A673 (cell line): ENCODE results near the gene XPO5. TPM values are rescaled to one million over a fixed set of nuclear protein-coding genes. Genes with fewer than 3 reads are reported as not detected.

Experiments used
- BruUV-seq: library from RNA; stranded (reverse); fragments of 400-500 nt; replicated peaks from 2 replicates; lab custom pipeline; 2021; lab: Mats Ljungman, UMichigan
- CTCF ChIA-PET: fragments of 300-600 bp; sonication (Branson Sonifier 250); formaldehyde crosslinking; loops from one replicate; lab custom pipeline; 2022; ENCODE audit warnings: antibody characterized with exemption; lab: Charles Lee
- POLR2A ChIA-PET: fragments of 300-600 bp; sonication (Branson Sonifier 250); formaldehyde crosslinking; loops from one replicate; lab custom pipeline; 2022; ENCODE audit warnings: antibody characterized with exemption; ENCODE audit not compliant: low non-redundant PET; lab: Charles Lee
- DNase-seq: peaks from one replicate; pipeline ENCODE4 v3.0.0-alpha.2; 2015; ENCODE audit warnings: low spot score
- H3K27ac ChIP-seq: fragments of 200-600 bp; sonication (generic); 2 replicates; pipeline ENCODE4 v1.5.1; 2016; ENCODE audit warnings: mixed run types, low read depth, mild to moderate bottlenecking, mixed read lengths, antibody characterized with exemption, low read length; ENCODE audit not compliant: poor library complexity, severe bottlenecking
- H3K27me3 ChIP-seq: fragments of 200-600 bp; sonication (generic); replicated peaks from 2 replicates; pipeline ENCODE4 v1.6.1; 2017; ENCODE audit warnings: mixed run types, low read depth, mild to moderate bottlenecking, mixed read lengths, antibody characterized with exemption, low read length; ENCODE audit not compliant: insufficient read depth, poor library complexity
- H3K36me3 ChIP-seq: fragments of 200-600 bp; sonication (generic); 2 replicates; pipeline ENCODE4 v1.6.1; 2016; ENCODE audit warnings: mixed run types, mild to moderate bottlenecking, mixed read lengths, antibody characterized with exemption, low read length; ENCODE audit not compliant: insufficient read depth, poor library complexity, severe bottlenecking
- H3K4me1 ChIP-seq: fragments of 200-600 bp; sonication (generic); 2 replicates; pipeline ENCODE4 v1.6.1; 2017; ENCODE audit warnings: mixed run types, mild to moderate bottlenecking, mixed read lengths, antibody characterized with exemption, low read length; ENCODE audit not compliant: insufficient read depth, poor library complexity, severe bottlenecking
- H3K4me3 ChIP-seq: fragments of 200-600 bp; sonication (generic); 2 replicates; pipeline ENCODE4 v1.5.1; 2016; ENCODE audit warnings: low read depth, mixed run types, mild to moderate bottlenecking, mixed read lengths, low read length; ENCODE audit not compliant: poor library complexity, severe bottlenecking
- H3K9me3 ChIP-seq: fragments of 200-600 bp; sonication (generic); 2 replicates; pipeline ENCODE4 v1.6.1; 2016; ENCODE audit warnings: mixed run types, low read depth, mild to moderate bottlenecking, mixed read lengths, antibody characterized with exemption, low read length; ENCODE audit not compliant: poor library complexity, severe bottlenecking
- EZH2 ChIP-seq: fragments of 200-600 bp; sonication (generic); IDR thresholded peaks from 2 replicates; pipeline ENCODE4 v1.6.1; 2017; ENCODE audit warnings: borderline replicate concordance, low read depth, mild to moderate bottlenecking, mixed read lengths, antibody characterized with exemption, low read length; ENCODE audit not compliant: poor library complexity, severe bottlenecking
- intact Hi-C: fragments of 100-400 bp; cut with micrococcal nuclease; formaldehyde crosslinking; loops from one replicate; pipeline ENCODE4 v1.10.0; 2022; ENCODE audit not compliant: unreplicated experiment
- total RNA-seq: library from RNA; stranded (reverse); gene quantifications from 2 replicates; pipeline ENCODE4 v1.2.3, GENCODE V29; 2021
- TF ChIP-seq, protein P1 (sequence below): fragments of 300-800, 200-600 bp; sonication (generic); conservative IDR thresholded peaks from 2 replicates; pipeline ENCODE4 v1.5.1; 2017; ENCODE audit warnings: low read depth, mild to moderate bottlenecking, antibody characterized with exemption, low read length, moderate library complexity, mixed read lengths

XPO5 gene
- total RNA-seq, 1 experiment from 2014 or later, result 111 TPM

GRCh38 chr6:43475516-43475915 lies 100.3 kb downstream of the XPO5 start:
- DNase-seq, result no peak
- Histone ChIP-seq H3K9me3 (no peaks in the 10 kb centered on the region), H3K36me3 (no peaks in the 10 kb centered on the region), H3K27me3 (no peaks in the 10 kb centered on the region), H3K4me3 (no peak overlapping the region), H3K27ac (no peak overlapping the region), H3K4me1 (peaks cover 27% of the 10 kb centered on the region)
- no TSS peak for BruUV-seq
- intact Hi-C loops, result no loop called here
- TF ChIP-seq, protein P1, sequence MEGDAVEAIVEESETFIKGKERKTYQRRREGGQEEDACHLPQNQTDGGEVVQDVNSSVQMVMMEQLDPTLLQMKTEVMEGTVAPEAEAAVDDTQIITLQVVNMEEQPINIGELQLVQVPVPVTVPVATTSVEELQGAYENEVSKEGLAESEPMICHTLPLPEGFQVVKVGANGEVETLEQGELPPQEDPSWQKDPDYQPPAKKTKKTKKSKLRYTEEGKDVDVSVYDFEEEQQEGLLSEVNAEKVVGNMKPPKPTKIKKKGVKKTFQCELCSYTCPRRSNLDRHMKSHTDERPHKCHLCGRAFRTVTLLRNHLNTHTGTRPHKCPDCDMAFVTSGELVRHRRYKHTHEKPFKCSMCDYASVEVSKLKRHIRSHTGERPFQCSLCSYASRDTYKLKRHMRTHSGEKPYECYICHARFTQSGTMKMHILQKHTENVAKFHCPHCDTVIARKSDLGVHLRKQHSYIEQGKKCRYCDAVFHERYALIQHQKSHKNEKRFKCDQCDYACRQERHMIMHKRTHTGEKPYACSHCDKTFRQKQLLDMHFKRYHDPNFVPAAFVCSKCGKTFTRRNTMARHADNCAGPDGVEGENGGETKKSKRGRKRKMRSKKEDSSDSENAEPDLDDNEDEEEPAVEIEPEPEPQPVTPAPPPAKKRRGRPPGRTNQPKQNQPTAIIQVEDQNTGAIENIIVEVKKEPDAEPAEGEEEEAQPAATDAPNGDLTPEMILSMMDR, result no peak
- TF ChIP-seq EZH2, result no peak
- CTCF ChIA-PET, result no interaction called here
- POLR2A ChIA-PET, result no interaction called here

DNA sequence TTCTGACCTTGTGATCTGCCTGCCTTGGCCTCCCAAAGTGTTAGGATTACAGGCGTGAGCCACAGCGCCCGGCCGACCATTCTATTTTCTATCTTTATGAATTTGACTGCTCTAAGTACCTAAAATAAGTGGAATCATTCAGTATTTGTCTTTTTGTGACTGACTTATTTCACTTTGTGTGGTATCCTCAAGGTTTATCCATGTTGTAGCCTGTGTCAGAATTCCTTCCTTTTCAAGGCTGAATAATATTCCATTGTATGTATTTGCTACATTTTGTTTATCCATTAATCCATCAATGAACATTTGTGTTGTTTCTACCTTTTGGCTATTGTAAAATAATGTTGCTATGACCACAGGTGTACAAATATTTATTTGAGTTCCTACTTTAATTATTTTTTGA lies 103.3 kb downstream of the XPO5 start:
- Histone ChIP-seq H3K9me3 (no peaks in the 10 kb centered on the region), H3K4me3 (no peak overlapping the region), H3K27ac (no peak overlapping the region), H3K4me1 (no peaks in the 10 kb centered on the region), H3K27me3 (no peaks in the 10 kb centered on the region), H3K36me3 (no peaks in the 10 kb centered on the region)
- CTCF ChIA-PET, result no interaction called here
- DNase-seq, result no peak
- no TSS peak for BruUV-seq
- POLR2A ChIA-PET, result no interaction called here
- intact Hi-C loops, result no loop called here
- TF ChIP-seq EZH2, result no peak
- TF ChIP-seq, protein P1, result no peak

Other genes starting within 250 kb of the XPO5 start
- 22.6 and 23.8 TPM in 2 replicates for gene ZNF318, start 206.4 kb downstream of the XPO5 start, total RNA-seq
- 37.5 and 46.4 TPM in 2 replicates for gene ABCC10, start 148.5 kb downstream of the XPO5 start, total RNA-seq
- 0.37 and 0.67 TPM in 2 replicates for gene DLK2, start 120.5 kb downstream of the XPO5 start, total RNA-seq
- gene TJAP1, start 98.5 kb downstream of the XPO5 start, total RNA-seq, result 39.1 and 46.0 TPM in 2 replicates
- gene LRRC73, start 65.7 kb downstream of the XPO5 start, total RNA-seq, result 0.58 and 0.94 TPM in 2 replicates
- 75.1 and 84.2 TPM in 2 replicates for gene YIPF3, start 59.1 kb downstream of the XPO5 start, total RNA-seq
- gene POLR1C, start 58.9 kb downstream of the XPO5 start, total RNA-seq, result 64.1 and 75.4 TPM in 2 replicates
- 20.0 and 24.9 TPM in 2 replicates for gene POLH, start 147 bp upstream of the XPO5 start, total RNA-seq
- 59.4 and 72.1 TPM in 2 replicates for gene GTPBP2, start 53.2 kb upstream of the XPO5 start, total RNA-seq
- 52.0 and 55.3 TPM in 2 replicates for gene MAD2L1BP, start 59.8 kb upstream of the XPO5 start, total RNA-seq
- gene RSPH9, start 69.0 kb upstream of the XPO5 start, total RNA-seq, result 0.11 TPM in 2 replicates
- gene MRPS18A, start 111.8 kb upstream of the XPO5 start, total RNA-seq, result 64.6 and 69.1 TPM in 2 replicates
- 116 and 144 TPM in 2 replicates for gene VEGFA, start 194.2 kb upstream of the XPO5 start, total RNA-seq